Measurements from ENCODE around the gene TMEM219.
"Not testable (repeated sequence)": the region's sequence is repeated elsewhere in the genome, so short reads cannot be mapped to it uniquely, and the experiment has no call there.

Gene TMEM219

GRCh38 chr16:29951625-29952365, 10.1 kb upstream of the TMEM219 start:
- DNase-seq (ENCODE audit: low read depth), result no peak

DNA sequence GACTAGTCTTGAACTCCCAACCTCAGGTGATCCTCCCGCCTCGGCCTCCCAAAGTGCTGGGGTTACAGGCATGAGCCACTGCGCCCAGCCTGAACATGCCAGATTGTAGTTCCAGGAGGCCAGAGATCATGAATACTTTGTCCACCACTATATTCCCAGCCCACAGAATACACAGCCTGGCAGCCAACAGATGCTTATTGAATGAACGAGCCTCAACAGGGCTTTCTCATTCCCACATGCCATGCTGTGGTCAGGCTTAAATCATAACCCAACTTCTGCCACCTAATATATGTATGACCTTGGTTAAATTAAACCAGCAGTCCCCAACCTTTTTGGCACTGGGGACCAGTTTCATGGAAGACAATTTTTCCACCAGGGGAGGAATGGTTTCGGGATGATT, 3.1 kb upstream of the TMEM219 start:
- DNase-seq (ENCODE audit: low read depth), result no peak

- no peak for DNase-seq (ENCODE audit: low read depth)
Observed at GRCh38 chr16:29959293-29959692, 2.6 kb upstream of the TMEM219 start.

- DNase-seq (ENCODE audit: low read depth), result not testable (repeated sequence)
Observed at GRCh38 chr16:29959821-29960220, 2.1 kb upstream of the TMEM219 start.

- DNase-seq (ENCODE audit: low read depth), result no peak
Observed at GRCh38 chr16:29961127-29961478, 776 bp upstream of the TMEM219 start.

- DNase-seq (ENCODE audit: low read depth), result no peak
Observed at GRCh38 chr16:29962344-29962994, 590 bp downstream of the TMEM219 start.

- no peak for DNase-seq (ENCODE audit: low read depth)
Observed at GRCh38 chr16:29963021-29963743, 1.3 kb downstream of the TMEM219 start.

DNA sequence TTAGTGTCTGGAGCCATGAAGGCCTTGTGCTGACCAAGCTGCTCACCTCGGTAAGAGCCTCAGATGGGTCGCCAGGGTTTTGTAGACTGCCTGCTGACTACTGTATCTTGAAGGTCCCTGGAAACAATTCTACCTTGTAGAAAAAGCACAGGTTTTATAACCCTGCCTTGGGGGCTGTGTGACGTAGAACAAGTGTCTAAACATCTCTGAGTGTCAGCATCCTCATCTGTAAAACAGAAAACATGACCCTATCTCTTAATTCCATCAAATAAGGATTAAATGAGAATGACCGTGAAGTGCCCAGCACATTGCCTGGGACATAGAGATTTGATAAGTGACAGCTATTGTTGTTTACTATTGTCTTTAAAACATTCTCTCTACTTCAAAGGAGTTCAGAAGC, 6.3 kb downstream of the TMEM219 start:
- DNase-seq (ENCODE audit: low read depth), result no peak

DNA sequence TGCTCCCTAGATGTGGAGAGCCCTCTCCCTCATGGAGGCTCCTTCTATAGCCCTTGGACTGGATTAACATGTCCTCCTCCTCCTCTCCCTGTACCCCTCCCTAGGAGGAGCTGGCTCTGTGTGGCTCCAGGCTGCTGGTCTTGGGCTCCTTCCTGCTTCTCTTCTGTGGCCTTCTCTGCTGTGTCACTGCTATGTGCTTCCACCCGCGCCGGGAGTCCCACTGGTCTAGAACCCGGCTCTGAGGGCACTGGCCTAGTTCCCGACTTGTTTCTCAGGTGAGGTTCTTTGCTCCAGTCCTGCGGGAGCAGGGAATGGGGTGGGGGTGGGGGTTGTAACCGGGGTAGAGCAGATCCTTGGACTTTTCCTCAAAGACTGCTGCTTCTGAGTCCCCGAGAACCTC, 9.4 kb downstream of the TMEM219 start:
- no peak for DNase-seq (ENCODE audit: low read depth)

DNA sequence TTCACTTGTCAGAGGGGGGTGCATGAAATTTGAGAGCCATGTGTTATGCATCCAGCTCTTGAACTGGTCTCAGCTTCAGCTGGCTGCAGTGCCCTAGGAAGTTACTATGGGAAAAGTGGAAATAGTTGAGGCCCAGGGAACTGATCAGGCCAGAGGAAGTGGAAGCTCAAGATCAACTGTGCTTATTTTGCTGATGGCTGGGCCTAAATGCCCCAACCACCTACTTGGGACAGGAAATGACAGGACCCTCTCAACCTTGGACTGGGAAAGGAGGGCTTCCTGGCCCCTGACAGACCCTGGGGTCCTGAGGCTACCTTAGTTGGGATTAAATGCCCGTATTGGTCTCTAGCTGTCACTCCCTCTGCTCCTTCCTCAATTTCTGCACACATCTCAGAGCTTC, 10.6 kb downstream of the TMEM219 start:
- DNase-seq (ENCODE audit: low read depth), result no peak

DNA sequence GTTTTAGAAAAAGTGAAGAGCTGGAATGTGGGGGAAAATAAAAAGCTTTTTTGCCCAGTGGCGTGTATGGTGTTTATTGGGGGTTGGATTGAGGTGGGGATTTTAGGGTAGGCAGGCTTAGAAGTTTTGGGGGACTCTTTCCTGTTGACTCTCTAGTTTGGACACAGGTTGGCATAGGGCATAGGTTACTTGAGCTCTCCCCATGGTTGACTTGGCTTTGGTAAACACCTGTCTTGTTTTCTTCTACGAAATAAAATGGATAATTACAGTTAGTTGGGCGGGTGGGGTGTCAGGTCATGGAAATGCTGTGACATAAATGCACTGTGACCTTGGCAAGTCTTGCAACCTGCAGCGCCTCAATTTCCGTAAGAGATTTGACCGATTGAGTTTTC, 11.1 kb downstream of the TMEM219 start:
- no peak for DNase-seq (ENCODE audit: low read depth)

GRCh38 chr16:29973384-29974246, 11.7 kb downstream of the TMEM219 start, which contains the start of gene TAOK2:
TSS of gene TAOK2 (plus strand) at chr16:29973868. CDS start at chr16:29977773, 3,905 bp downstream.
- peak; percentile 86 for DNase-seq (ENCODE audit: low read depth)

- DNase-seq (ENCODE audit: low read depth), result no peak
Observed at GRCh38 chr16:29974291-29975133, 12.6 kb downstream of the TMEM219 start.

DNA sequence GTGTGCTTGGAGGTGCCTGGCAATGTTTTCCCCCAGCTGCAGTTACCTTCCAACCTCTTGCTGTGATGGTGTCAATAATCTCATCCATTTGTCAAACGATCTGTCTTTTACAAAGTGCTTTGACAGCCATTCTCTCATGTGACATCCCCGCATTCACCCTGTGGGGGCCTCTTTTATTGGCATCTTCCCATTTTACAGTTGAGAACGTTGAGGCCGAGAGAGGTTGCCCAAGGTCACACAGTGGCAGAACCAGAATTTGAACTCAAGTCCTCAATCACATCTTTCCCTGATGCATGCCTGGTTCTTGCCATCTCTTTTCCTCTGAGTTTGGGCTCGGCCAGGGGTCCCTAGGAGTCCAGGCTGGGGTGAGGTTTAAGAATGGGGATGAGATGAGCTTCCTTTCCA, 13.3 kb downstream of the TMEM219 start:
- no peak for DNase-seq (ENCODE audit: low read depth)

GRCh38 chr16:29975811-29976511, 14.1 kb downstream of the TMEM219 start:
- DNase-seq (ENCODE audit: low read depth), result no peak

DNA sequence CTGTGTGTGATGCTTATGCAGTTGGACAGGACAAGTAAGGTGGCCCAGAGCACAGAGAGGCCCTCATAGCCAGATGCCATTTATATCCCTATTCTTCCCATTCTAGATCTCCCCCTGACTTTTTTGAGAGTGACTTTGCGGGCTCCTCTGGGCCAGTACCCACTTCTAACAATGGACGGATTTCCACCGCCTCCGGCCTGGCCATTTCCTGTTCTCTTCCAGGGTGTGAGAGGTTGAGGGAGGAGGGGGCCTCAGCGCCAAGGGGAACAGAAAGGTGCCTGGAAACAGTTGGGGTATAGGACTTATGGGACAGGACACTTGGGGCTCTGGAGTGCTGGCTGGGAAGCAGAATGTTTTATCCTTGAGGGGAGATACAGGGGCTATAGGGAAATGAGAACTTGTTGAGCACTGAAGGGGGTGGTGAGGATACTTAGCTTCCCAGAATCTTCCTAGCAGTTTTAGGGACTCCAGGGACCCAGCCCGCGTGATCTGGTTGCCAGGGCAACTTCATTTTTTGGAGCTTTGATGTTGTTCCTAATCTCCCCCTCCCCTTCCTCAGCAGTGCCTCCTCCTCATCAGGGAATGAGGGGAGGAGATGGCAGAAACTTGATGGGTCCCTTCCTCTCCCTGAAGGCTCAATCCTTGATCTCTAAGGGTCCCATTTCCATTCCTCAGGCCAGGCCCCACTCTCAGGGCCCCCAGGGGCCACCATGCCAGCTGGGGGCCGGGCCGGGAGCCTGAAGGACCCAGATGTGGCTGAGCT, 15.4 kb downstream of the TMEM219 start:
- no peak for DNase-seq (ENCODE audit: low read depth)

- no peak for DNase-seq (ENCODE audit: low read depth)
Observed at GRCh38 chr16:29978081-29978480, 16.2 kb downstream of the TMEM219 start.

DNA sequence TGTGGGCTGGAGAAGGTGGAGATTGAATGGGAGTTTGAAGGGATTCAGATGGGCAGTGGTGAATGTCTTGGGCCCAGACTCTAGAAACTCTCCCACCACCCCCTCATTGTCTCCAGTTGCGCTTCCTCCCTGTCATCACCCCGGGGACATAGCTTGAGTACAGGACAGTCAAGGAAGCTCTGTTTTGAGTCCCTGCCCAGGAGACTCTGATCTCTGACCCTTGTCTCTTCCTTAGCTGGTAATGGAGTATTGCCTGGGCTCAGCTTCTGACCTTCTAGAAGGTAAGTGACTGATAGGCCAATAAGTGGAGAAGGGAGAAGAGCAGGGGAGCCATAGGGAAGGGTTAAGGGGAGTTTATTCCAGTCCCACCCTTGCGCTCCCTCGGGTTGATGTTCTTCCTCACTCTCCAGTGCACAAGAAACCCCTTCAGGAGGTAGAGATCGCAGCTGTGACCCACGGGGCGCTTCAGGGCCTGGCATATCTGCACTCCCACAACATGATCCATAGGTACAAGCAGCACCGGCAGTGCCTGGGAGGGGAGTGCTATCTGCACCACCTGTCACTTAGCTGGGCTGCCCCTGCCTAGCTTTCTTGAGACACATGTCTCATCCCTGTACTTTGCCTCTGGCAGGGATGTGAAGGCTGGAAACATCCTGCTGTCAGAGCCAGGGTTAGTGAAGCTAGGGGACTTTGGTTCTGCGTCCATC, 16.8 kb downstream of the TMEM219 start:
- DNase-seq (ENCODE audit: low read depth), result no peak
